ENCODE measurements around the gene AHCTF1. TPM values are rescaled to one million over a fixed set of nuclear protein-coding genes. Genes with fewer than 3 reads are reported as not detected.
"Not testable (repeated sequence)": the region's sequence is repeated elsewhere in the genome, so short reads cannot be mapped to it uniquely, and the experiment has no call there.

The AHCTF1 gene
- total RNA-seq, 1 donor from 2014 or later = 15.8 TPM

DNA sequence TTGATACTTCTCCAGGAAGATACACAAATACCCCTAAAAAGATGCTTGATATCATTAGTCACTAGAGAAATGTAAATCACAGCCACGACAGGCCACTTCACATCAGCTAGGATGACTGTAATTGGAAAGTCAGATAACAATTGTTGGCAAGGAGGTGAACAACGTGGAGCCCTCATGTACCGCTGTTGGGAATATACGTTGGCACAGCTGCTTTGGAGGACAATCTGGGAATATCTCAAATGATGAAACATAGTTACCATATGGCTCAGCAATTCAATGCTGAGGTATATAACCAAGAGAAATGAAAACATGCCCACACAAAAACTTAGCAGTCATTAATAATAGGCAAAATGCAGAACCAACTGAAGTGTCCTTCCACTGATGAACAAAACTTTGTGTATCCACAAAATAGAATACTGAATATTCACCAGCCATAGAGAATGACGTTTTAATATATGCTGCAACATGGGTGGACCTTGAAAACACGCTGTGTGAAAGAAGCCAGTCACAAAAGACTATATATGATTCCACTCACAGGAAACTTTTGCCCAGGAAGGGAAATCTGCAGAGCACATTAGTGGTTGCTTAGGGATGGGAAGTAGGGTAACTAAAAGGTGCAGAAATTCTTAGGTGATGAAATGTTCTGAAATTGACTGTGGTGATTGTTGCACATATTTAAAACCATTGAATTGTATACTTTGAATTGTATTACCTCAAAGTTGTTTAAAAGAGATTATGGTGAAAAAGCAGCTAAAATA lies 95.4 kb downstream of the AHCTF1 start:
- no peak for ATAC-seq

DNA sequence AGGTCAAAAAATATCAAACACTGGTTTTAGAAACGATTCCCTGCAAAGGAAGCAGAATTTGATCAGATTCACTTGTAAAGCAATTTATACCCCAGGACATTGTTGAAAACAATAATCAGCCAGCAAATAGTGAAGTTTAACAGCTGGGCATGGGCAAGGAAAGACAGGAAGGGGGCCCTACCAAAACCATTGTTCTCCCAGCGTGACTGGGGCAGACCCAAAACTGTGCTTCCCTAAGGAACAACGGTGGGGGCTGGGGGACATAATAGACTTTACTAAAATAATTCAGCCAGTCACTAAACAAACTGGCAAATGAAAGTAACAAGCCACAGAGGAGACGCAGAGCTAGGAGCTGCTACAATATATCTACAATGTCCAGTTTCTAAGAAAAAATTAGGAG lies 100.2 kb downstream of the AHCTF1 start:
- ATAC-seq = no peak

DNA sequence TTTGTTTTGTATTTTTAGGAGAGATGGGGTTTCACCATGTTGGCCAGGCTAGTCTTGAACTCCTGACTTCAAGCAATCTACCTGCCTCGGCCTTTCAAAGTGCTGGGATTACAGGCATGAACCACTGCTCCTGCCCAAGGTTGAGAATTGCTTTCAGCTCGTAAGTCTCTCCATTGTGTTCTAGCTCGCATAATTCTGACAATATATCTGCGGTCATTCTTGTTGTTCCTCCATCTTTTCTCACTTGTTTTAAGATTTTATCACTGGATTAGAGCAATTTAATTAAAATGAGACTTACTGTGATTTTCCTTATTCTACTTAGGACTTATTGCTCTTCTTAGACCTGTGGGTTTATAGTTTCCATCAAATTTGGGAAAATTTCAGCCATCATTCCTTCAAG lies 102.9 kb downstream of the AHCTF1 start:
- ATAC-seq = no peak

GRCh38 chr1:246827396-246827795 lies 104.4 kb downstream of the AHCTF1 start:
- ATAC-seq = no peak

DNA sequence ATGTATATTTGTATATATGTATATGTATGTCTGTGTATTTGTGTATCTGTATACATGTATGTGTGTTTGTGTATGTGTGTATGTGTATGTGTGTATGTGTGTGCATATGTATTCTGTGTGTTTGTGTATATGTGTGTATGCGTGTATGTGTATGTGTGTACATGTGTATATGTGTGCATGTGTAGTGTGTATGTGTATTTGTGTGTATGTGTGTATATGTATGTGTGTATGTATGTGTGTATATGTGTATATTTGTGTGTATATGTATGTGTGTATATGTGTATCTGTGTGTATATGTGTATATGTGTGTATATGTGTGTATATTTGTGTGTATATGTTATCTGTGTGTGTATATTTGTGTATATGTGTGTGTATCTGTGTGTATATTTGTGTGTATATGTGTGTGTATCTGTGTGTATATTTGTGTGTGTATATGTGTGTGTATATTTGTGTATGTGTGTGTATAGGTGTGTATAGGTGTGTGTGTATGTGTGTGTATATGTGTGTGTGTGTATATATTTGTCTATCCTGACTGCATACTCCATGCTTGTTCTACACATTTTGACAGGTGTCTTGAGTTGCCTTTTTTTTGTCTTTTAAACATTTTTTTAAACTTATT lies 106.1 kb downstream of the AHCTF1 start:
- ATAC-seq = no peak

- ATAC-seq = no peak
These were observed 107.2 kb downstream of the AHCTF1 start for GRCh38 chr1:246824541-246824940.

GRCh38 chr1:246822154-246822553 lies 109.6 kb downstream of the AHCTF1 start:
- not testable (repeated sequence) for ATAC-seq

DNA sequence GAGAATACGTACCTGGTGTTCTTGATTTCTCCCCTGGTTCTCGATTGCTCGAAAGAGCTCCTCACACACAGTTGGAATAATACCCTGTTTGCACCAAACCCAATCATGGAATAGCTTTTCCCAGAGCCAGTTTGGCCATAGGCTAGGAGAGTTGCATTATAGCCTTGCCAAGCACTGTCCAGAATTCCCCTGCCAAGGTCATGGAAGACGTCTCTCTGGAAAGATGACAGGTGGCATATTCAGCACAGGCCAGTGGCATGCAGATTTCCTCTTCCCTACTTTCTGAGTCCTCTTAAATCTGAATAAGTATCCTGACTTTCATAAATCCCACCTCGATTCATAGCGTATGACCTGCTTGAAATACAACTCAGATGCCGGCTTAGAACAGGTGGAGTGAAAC lies 111.1 kb downstream of the AHCTF1 start:
- ATAC-seq = no peak

DNA sequence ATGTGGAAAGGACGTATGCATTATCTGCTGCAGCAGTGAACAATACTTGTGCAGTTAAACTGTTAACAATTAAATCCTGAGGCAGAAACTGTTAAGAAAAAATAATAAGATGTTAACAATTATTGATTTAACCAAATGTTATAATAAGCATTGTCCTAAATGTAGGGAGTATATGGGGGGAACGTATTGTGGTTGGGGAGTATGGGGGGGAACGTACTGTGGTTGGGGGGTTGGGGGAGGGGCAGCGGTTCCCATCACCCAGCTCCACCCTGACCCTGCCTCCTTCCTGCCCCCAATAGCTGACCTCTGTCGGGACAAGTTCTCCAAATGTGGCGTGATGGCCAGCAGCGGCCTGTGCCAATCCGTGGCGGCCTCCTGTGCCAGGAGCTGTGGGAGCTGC lies 114.0 kb downstream of the AHCTF1 start:
- peak; percentile 62 for ATAC-seq

GRCh38 chr1:246815693-246816270 lies 116.0 kb downstream of the AHCTF1 start:
- no peak for ATAC-seq

- ATAC-seq = no peak
These were observed 116.9 kb downstream of the AHCTF1 start for GRCh38 chr1:246814890-246815289.

- not testable (repeated sequence) for ATAC-seq
These were observed 118.4 kb downstream of the AHCTF1 start for GRCh38 chr1:246813325-246813724.

DNA sequence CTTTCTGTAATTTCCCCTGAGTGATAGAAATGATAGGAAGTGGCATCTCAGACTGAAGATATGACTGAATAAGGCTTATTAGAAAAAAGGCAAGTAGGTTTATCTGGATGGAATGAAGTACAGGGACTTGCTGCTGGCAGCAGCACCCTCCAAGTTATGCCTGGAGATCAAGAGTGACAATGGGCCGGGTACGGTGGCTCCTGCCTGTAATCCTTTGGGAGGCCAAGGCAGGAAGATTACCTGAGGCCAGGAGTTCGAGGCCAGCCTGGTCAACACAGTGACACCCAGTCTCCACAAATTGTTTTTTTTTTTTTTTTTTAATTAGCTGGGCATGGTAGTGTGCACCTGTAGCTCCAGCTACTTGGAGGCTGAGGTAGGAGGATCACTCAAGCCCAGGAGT lies 119.8 kb downstream of the AHCTF1 start:
- no peak for ATAC-seq

DNA sequence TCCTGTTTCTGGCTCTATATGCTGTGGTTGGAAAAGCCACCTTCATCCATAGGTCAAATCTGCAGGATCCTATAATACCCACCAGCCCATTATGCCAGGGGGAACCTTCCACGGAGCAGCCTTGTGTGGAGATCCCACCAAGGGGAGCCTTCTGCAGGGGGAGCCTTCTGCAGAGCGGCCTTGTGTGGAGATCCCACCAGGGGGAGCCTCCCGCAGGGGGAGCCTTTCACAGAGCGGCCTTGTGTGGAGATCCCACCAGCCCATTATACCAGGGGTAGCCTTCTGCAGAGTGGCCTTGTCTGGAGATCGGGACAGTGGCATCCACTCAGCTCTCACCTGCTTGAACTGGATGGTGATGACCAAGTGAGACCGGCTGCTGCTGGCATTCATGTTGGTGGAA lies 122.3 kb downstream of the AHCTF1 start:
- ATAC-seq = no peak

DNA sequence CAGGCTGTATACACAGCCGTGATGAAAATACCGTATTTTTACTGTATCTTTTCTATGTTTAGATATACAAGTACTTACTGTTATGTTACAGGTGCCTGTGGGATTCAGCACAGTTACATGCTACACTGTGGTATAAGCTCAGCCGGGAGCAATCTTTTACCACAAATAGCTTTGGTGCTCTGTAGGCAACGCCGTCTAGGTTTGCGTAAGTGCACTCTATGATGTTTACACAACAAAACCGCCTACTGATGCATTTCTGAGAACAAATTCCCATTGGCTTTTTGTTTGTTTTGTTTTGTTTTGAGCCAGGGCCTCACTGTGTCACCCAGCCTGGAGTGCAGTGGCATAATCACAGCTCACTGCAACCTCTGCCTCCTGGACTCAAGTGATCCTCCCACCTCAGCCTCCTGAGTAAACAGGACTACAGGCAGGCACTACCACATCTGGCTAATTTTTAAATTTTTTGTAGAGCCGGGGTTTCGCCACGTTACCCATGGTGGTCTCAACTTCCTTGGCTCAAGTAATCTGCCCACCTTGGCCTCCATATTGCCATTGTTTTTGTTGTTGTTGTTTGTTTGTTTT lies 126.5 kb downstream of the AHCTF1 start:
- no peak for ATAC-seq

GRCh38 chr1:246803883-246804282 lies 127.9 kb downstream of the AHCTF1 start:
- ATAC-seq = no peak

GRCh38 chr1:246803373-246803772 lies 128.4 kb downstream of the AHCTF1 start:
- ATAC-seq = no peak

GRCh38 chr1:246801241-246802020 lies 130.3 kb downstream of the AHCTF1 start:
- ATAC-seq = no peak

GRCh38 chr1:246800756-246801155 lies 131.0 kb downstream of the AHCTF1 start:
- ATAC-seq = peak; percentile 89

GRCh38 chr1:246800356-246800755 lies 131.4 kb downstream of the AHCTF1 start:
- ATAC-seq = no peak

DNA sequence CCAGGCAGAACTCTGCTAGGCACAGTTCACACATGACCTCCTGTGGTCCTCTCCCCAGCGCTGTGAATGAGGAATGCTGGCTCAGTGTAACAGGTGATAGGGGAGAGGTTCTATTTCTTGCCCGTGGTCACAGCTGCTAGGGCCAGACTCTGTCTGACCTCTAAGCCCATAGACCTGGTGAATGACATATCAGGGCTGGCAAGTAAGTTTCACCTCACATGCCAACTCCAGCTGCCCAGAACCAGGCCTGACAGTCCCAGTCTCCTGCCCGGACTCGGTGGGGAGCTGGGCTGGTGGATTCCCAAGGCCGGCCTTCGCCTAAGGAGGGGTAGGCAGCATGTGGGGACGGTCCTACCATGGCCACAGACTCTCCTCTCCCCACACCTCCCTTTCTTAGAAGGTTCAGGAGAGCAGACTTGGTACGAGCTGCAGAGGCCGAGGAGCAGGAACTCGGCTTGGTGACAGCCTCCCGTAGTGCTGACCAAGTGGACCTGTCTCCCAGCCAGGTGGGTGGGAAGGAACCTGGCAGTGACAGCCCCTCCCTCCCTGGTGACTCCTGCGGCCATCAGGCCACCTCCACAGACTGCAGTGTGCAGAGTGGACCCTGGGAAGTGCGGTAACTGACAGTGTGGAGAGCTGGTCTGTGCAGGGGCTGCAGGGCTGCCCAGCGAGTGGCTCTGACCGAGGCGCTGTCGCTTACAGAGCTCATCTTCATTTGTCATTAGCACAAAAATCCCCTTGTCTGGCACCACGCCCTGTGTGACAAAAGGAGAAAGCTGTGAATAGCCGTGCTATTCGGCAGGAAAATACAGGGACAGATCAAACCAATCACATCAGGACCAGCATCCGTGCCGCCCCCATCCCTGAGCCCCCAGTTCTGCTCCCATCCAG lies 132.9 kb downstream of the AHCTF1 start:
- no peak for ATAC-seq

DNA sequence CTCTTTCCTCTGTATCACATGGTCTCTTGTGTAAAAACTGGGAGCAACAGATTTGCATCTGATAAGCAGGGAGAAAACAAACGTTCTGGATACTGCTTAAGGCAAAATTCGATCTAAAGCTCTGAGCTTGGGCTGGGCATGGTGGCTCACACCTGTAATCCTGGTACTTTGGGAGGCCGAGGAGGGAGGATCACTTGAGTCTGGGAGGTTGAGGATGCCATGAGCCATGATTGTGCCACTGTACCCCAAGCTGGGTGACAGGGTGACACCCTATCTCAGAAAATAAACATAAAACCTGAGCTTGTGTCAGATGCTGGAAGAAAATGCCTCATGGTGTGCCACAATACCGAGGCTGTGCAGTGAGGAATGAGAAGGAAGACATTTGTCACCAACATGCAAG lies 133.6 kb downstream of the AHCTF1 start:
- no peak for ATAC-seq

Data from esophagus mucosa (tissue), 1 donor.